Measurements from ENCODE around the gene SCARF2. TPM values are rescaled to one million over a fixed set of nuclear protein-coding genes. Genes with fewer than 3 reads are reported as not detected.
"Not testable (repeated sequence)": the region's sequence is repeated elsewhere in the genome, so short reads cannot be mapped to it uniquely, and the experiment has no call there.

The SCARF2 gene
- total RNA-seq, 1 donor from 2014 or later: 4.6 TPM

- no peak for DNase-seq (ENCODE audit: low read depth in 2 of 2)
Measured at GRCh38 chr22:20427945-20428417, 9.6 kb downstream of the SCARF2 start.

GRCh38 chr22:20427104-20427944, 10.3 kb downstream of the SCARF2 start:
- DNase-seq (ENCODE audit: low read depth in 2 of 2): no peak

- DNase-seq (ENCODE audit: low read depth in 2 of 2): no peak
Measured at GRCh38 chr22:20426259-20426615, 11.4 kb downstream of the SCARF2 start.

- no peak for DNase-seq (ENCODE audit: low read depth in 2 of 2)
Measured at GRCh38 chr22:20425566-20426258, 11.9 kb downstream of the SCARF2 start.

GRCh38 chr22:20424932-20425565, 12.6 kb downstream of the SCARF2 start:
- peak in 1 of 2 donors; percentile 29 for DNase-seq (ENCODE audit: low read depth in 2 of 2)

GRCh38 chr22:20424568-20424931, 13.1 kb downstream of the SCARF2 start:
- DNase-seq (ENCODE audit: low read depth in 2 of 2): no peak

GRCh38 chr22:20423906-20424551, 13.6 kb downstream of the SCARF2 start:
- DNase-seq (ENCODE audit: low read depth in 2 of 2): no peak

GRCh38 chr22:20423008-20423905, 14.4 kb downstream of the SCARF2 start:
- no peak for DNase-seq (ENCODE audit: low read depth in 2 of 2)

GRCh38 chr22:20422271-20423007, 15.2 kb downstream of the SCARF2 start:
- DNase-seq (ENCODE audit: low read depth in 2 of 2): no peak

- DNase-seq (ENCODE audit: low read depth in 2 of 2): no peak
Measured at GRCh38 chr22:20421507-20421874, 16.1 kb downstream of the SCARF2 start.

- no peak for DNase-seq (ENCODE audit: low read depth in 2 of 2)
Measured at GRCh38 chr22:20420157-20420842, 17.3 kb downstream of the SCARF2 start.

GRCh38 chr22:20419664-20419951, 18.0 kb downstream of the SCARF2 start:
- no peak for DNase-seq (ENCODE audit: low read depth in 2 of 2)

- peak; percentile 59 to 84 for DNase-seq (ENCODE audit: low read depth in 2 of 2)
Measured at GRCh38 chr22:20418211-20418788, 19.3 kb downstream of the SCARF2 start.

GRCh38 chr22:20415699-20416098, 21.9 kb downstream of the SCARF2 start:
- not testable (repeated sequence) for DNase-seq (ENCODE audit: low read depth in 2 of 2)

GRCh38 chr22:20415241-20415640, 22.4 kb downstream of the SCARF2 start:
- DNase-seq (ENCODE audit: low read depth in 2 of 2): not testable (repeated sequence)

GRCh38 chr22:20414450-20414849, 23.2 kb downstream of the SCARF2 start:
- no peak for DNase-seq (ENCODE audit: low read depth in 2 of 2)

- no peak for DNase-seq (ENCODE audit: low read depth in 2 of 2)
Measured at GRCh38 chr22:20414059-20414440, 23.6 kb downstream of the SCARF2 start.

GRCh38 chr22:20413217-20414058, 24.2 kb downstream of the SCARF2 start:
- DNase-seq (ENCODE audit: low read depth in 2 of 2): no peak
